Mesenchymal stem cell (in vitro differentiated cells and primary cell): ENCODE results near the gene IL10. TPM values are rescaled to one million over a fixed set of nuclear protein-coding genes. Genes with fewer than 3 reads are reported as not detected.

Source experiments
- small RNA-seq: library from polyadenylated mRNA; stranded (forward); fragments of <200 nt; extraction: miRNeasy Mini kit (QIAGEN cat#:217004); gene quantifications from one replicate; pipeline ENCODE3, GENCODE V24; 2013; ENCODE audit warnings: low read depth

Gene IL10

Small RNA genes within 50 kb of the gene (small RNA-seq; reads per million reads assigned to genes)
- gene RF00019: not detected
